Hippocampal formation (tissue), 2 donors: Measurements from ENCODE around the gene SEC14L2.

Source experiments
- DNase-seq, 2 donors: peaks; one replicate each; lab custom pipeline; 2025; lab: John Stamatoyannopoulos, UW

SEC14L2 gene

DNA sequence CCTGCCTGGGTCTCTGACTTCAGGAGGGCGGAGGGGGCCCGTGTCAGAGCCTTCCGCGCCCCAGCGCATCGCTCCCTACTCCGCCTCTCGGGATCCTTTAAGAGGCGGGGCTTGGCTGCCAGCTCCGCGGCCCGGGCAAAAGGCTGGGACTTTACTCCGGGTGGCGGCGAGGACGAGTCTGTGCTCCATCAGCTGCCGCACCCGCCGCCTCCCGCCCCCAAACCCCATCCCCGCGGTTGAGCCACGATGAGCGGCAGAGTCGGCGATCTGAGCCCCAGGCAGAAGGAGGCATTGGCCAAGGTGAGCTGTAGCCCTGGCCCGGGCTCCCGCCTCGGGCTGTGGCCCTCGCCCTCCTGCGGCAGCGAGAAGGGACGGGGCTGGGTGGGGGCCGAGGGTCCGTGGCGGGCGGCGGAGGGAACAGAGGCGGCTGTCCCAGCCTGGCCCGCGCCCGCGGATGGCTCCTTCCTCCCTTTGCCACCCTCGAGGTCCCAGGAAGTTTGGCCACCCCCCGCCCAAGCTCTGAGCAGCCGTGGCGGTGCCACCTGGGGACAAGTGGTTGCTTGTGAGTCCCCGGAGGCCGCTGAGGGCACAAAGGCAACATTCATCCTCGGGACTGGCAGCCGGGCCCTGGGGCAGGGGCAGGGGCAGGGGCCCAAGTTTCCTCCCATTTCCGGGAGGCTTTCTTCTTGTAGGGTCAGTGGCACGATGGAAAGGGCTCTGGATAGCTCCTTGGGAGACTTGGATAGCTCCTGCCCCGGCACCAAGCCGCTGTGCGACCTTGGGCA lies at the start of gene SEC14L2:
SEC14L2 (plus strand) TSS at position 148 of the 785 bp plus-strand sequence; CDS start at position 247, 99 bp downstream.
- peak; percentile 66 to 71 for DNase-seq

DNA sequence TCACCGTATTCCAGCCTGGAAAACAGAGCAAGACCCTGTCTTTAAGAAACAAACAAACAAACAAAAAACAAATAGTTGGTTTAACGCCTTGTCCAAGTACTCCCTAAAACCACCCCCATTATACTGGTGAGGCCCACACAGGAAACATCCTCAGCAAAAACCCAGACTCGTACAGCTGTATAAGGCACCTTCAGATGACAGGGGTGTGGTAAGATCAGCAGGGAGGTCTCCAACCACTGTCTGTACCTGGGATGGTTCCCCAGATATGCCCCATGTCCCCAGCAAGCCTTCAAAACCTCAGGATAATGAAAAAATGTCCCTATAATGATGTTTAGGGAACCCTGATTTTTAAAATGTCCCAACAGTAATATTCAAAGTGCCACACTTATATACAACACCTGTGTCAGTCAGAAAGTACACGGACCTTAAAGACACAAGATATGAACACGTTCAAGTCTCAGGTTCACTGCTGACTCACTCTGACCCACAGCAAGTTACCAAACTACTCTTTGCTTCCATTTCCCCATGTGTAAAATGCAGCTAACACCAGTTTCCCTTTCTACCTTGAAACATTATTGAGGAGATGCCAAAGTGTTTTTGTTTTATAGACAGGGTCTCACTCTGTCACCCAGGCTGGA lies 49.4 kb upstream of the SEC14L2 start:
- no peak for DNase-seq

DNA sequence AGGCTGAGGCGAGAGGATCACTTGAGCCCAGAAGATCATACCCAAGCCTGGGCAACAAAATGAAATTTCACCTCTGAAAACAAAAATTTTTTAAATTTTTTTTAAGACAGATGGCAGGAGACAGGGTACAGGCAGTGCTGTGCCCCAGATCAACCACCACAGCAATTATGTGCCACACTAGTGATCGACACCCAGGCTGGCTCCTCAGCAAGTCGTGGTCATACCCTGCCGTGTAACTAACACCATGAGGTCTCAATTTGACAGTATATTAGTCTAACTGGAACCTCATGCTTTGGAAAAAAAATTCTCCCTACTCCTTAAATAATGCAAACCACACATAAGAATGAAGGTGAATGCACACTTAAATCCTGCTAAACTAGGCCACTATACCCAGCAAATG lies 48.4 kb upstream of the SEC14L2 start:
- no peak for DNase-seq

DNA sequence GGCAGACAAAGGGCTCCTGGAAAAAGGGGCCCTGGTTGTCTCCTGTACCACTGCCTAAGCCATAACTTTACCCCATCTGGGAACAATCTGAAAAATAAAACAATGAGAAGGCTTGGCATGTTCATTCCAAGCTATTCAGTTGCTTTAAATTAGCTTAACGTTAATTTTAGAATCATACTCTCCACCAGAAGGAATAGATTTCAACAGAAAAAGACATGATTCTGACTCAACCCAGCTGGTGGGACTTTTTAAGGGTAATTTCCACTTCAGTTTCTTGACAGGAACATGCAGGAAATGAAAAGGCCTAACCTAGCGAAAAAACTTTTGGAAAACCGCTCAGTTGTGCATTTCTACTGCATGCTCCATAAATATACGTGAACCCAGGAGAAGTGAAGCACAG lies 48.0 kb upstream of the SEC14L2 start:
- DNase-seq, result no peak

DNA sequence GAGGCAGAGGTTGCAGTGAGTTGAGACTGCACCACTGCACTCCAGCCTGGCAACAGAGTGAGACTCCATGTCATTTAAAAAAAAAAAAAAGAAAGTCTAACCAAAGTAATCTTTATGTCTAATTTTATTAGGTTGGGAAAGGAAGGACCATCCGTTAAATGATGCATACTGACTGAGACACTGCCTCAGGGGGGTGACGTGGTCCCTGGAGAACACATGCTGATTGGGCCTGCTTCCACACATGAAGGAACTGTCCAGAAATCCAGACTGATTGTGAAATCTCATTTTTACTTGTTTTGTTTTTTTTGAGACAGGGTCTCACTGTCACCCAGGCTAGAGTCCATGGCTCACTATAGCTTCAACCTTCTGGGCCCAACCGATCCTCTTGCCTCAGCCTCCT lies 45.6 kb upstream of the SEC14L2 start:
- no peak for DNase-seq

DNA sequence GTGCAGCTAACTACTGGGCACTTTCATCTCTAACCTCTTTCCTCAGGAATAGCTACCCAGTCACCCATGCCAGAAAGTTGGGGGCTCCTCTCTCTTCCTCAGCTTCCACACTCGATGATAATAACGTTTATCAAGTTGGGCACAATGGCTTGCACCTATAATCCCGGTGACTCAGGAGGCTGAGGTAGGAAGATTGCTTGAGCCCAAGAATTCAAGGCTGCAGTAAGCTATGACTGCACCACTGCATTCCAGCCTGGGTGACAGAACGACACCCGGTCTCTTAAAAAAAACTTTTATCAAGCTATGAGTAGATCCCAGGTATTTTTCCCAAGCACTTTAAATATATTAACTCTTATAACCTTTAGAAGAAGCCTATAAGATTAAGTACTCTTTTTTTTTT lies 42.2 kb upstream of the SEC14L2 start:
- no peak for DNase-seq

DNA sequence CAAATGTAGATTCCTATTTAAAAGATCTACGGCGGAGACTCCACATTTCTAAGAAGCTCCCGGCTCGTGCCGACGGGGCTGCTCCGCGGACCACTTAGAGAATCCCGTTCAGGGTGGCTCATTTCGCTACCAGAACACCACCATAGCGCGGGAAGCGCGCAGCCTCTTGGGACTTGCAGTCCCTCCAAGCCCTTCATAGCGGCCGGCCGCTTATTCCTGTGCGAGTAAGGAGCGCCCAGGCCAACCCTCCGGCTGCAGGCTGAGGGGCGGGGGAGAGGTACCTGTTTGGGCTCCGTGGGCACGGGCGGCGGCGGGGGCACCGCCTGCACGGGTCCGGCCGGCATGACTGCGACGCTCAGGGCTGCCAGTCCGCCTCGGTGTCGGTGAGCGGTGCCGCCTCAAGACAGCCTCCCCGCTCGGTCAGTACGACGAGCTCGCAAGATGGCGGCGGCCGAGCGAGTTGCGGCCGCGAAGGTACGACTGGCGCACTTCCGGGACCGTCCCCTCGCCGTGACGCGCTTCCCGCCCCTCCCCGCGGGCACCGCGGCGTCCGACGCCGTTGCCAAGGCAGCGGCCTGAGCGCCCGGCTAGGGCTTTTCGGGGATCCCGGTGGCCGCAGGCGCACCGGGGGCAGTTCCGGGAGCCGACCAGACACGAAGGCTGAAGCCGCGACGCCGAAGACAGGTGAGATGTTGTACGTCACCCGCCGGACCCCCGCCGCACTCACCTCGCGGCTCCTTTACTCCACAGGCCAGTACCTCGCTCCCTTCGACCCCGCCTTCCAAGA lies 40.2 kb upstream of the SEC14L2 start, which contains the start of the genes CCDC157 and SF3A1:
CCDC157 (plus strand) TSS at position 559 of the 787 bp plus-strand sequence. CDS start 8,994 bp downstream, outside the sequence.
SF3A1 (minus strand) TSS at position 446 of the 787 bp plus-strand sequence; CDS start at position 344, 102 bp downstream.
- DNase-seq, result peak; percentile 86 to 89

DNA sequence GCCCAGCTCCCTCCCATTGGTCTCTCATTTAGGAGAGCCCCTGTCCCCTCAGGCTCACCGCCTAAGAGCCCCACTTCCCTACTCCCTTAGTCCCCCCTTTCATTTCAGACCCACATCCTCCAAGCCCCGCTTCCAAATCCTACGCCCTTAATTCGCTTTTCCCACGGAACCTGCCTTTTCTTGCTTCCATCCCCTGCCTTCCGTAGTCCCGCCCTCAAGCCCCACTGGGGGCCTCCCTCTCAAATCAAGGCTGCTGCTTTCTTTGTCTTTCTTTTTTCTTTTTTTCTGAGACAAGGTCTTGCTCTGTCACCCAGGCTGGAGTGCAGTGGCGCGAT lies 39.6 kb upstream of the SEC14L2 start:
- DNase-seq, result no peak

DNA sequence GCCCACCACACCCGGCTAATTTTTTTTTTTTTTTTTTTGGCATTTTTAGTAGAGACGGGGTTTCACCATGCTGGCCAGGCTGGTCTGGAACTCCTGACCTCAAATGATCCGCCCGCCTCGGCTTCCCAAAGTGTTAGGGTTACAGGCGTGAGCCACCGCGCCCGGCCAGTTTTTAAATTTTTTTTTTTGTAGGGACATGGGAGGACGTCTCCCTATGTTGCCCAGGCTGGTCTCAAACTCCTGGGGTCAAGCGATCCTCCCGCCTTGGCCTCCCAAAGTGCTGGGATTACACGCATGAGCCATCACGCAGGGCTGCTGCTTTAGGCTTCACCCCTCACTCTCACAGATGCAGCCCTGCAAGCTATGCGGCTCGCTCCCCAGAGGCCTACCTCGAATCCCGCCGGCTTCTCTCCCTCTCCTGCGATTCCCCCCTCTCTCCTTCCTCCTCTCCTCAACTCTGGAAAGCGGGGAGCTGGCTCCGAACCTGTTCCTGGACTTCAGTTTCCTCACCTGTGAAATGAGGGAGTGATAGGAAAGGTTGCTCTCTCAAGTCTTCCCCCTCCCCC lies 39.1 kb upstream of the SEC14L2 start:
- DNase-seq, result no peak

DNA sequence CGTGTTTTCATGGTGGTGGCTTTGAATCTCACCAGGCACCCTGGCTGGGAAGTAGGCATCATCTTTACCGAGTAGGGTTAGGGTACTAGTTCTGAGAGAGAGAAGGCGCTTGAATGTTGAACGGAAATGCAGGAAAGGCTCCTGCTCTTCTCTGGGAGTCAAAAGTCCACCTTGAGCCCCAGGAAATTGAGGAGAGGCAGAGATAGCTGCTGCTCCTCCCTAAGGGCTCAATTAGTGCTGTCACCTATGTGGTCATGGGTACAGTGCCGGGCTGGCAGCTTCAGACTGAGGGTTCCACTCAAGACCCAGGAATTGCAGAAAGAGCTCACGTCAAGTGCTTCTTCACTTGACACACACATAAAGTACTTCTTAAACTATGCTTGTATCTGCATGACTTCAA lies 38.3 kb upstream of the SEC14L2 start:
- no peak for DNase-seq

DNA sequence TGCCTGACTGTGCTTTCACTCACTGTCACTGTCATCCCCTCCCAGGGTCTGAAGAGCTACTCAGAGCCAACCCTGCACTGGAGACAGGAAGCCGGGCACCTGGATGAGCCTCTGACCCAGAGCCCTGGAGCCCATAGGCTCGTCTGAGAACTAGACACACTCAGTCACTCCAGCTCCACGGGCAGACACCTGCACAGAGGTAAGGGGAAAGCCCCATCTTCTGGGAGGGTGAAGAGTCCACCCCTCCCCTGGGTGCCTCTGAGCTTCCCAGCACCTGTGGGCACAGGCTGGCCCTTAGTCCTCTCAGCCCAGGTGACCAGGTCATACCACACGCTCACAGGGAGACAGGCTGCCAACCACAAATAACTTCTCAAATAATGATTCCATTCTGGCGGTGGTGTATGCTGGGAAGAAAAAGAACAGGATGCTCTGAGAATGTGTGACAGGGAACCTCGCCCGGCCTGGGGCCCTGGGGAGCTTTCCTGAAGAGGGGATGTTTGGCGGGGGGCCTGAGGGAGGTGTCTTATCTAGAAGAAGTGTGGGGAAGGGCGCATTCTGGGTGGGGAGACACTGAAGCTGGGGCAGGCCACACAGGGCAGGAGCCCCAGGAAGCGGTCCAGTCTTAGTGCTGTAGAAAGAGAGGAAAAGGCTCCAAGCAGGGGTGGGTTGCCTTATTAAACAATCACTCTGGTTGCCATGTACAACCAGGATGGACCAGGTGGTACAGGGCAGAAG lies 34.7 kb upstream of the SEC14L2 start:
- no peak for DNase-seq

DNA sequence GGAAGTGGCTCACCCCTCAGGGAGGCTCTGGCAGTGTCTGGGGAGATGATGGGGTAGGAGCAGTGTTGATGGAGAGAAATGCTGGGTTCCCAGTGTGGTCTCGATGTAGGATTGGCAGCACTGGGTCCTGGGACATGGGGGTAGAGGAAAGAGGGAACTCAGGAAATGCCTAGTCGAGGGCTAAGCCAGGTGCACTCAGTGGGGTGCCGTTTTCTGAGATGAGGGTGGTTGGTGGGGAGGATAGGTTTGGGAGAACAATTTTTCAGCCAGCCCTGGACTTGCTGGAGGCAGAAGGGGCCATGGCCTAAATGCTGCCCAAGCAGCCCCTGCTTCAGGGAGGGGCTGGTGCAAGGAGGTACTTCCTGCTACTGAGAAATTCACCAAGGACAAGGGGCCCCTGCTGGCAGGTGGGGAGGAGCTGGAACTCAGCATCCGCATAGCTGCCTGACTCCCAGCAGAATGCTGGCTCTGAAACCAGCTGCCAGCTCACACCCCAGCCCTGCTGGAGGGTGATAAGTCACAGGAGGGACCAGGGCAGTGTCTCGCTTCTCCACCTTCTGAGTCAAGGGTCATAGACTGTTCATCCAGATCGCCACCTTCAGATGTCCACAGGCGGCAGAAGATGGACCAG lies 34.1 kb upstream of the SEC14L2 start:
- DNase-seq, result no peak

DNA sequence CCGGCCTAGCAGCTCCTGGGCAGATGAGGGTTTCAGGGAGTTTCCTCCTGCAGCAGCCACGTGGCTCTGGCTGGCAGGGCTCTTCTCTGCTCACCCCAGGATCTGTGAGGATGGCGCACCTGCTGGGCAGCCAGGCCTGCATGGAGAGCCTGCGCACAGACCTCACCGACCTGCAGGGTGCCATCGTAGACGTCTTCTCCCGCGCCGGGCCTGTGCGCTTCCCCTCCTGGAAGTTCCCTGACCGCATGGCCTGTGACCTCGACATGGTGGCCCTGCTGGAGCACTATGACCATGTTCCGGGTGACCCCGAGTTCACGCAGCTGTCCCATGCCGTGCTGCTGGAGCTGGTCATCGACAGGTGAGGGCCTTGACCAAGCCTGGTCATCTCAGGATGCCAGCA lies 30.9 kb upstream of the SEC14L2 start:
- DNase-seq, result no peak

DNA sequence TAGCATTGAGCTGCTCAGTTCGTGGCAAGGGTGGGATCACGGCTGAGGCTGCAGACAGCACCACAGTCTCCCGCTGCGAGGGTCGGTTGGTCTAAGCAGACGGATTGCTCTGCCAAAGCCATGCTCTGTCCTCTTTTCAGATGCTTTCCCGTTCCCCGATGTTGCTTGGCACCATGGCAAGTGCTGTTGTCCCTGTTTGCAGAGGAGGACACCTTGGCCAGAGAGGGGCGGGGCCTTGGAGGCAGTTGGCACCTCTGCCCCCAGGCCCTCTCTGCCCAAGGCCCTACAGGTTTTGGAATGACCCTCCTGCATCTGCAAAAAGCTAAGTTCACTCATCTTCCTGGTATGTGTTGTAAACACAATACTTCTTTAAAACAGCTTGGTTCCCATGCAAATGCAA lies 28.4 kb upstream of the SEC14L2 start:
- no peak for DNase-seq

DNA sequence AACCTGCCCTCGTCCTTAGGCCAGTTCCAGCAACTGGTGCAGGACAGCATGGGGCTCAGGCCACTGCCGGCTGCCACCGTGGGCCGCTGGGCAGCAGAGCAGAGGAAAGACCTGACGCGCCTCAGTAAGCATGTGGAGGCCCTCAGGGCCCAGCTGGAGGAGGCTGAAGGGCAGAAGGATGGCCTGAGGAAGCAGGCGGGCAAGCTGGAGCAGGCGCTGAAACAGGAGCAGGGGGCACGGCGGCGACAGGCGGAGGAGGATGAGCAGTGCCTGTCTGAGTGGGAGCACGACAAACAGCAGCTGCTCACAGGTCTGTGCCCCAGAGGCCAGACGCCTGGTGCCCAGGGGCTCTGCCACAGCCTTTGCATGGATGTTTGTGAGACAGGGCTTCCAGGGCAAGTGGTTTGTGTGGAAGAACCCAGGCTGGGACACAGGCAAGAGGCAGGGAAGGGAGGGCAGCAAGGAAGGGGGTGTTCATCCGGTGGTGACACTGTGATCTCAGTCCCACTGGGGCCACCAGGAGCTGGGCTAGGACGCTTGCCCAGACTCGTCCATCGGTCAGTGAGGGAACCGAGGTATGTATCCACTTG lies 26.1 kb upstream of the SEC14L2 start:
- DNase-seq, result no peak

DNA sequence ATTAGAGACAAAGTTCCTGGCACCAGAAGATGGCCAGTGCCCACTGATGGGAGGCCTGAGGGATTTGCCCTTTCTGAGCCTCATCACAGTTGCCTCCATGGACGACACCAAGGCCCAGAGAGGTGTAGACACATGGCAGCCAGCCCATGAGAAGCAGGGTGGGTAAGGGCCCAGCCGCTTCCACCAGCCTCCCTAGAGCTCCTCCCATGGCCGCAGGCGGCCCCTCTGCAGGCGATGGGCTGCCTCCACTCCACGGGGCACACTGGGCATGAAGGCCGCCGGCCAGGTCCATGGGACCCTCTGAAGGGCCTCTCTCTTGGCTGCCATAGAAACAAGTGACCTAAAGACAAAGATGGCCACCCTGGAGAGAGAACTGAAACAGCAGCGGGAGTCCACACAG lies 25.5 kb upstream of the SEC14L2 start:
- no peak for DNase-seq

DNA sequence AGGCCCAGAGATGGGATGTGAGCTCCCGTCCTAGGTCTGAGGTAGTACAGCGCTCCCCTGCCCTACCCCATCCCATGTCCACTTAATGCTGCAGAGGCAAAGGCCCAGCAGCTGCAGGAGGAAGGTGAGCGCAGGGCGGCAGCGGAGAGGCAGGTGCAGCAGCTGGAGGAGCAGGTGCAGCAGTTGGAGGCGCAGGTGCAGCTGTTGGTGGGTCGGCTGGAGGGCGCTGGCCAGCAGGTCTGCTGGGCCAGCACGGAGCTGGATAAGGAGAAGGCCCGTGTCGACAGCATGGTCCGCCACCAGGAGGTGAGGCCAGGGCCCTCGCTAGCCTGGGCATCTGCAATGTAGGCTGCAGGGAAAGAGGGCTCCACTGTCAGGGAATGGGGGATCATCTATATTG lies 24.8 kb upstream of the SEC14L2 start:
- DNase-seq, result no peak

DNA sequence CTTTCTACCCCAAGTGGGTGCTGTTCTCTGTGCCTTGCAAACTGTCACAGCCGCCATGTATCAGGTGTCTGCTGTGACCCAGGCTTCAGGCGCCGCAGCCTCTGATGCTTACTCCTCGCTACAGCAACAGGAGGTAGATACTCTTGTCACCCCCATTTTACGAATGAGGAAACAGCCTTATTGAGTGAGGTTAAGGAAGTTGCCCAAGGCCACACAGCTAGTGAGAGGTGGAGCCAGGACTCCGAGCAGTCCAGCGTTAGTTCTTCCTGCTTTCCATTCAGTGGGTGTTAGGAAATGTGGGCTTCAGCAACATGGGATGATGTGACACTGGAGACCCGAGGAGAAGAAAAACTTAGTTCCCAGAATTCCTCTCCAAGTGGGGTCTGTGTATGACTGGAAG lies 23.9 kb upstream of the SEC14L2 start:
- DNase-seq, result no peak

DNA sequence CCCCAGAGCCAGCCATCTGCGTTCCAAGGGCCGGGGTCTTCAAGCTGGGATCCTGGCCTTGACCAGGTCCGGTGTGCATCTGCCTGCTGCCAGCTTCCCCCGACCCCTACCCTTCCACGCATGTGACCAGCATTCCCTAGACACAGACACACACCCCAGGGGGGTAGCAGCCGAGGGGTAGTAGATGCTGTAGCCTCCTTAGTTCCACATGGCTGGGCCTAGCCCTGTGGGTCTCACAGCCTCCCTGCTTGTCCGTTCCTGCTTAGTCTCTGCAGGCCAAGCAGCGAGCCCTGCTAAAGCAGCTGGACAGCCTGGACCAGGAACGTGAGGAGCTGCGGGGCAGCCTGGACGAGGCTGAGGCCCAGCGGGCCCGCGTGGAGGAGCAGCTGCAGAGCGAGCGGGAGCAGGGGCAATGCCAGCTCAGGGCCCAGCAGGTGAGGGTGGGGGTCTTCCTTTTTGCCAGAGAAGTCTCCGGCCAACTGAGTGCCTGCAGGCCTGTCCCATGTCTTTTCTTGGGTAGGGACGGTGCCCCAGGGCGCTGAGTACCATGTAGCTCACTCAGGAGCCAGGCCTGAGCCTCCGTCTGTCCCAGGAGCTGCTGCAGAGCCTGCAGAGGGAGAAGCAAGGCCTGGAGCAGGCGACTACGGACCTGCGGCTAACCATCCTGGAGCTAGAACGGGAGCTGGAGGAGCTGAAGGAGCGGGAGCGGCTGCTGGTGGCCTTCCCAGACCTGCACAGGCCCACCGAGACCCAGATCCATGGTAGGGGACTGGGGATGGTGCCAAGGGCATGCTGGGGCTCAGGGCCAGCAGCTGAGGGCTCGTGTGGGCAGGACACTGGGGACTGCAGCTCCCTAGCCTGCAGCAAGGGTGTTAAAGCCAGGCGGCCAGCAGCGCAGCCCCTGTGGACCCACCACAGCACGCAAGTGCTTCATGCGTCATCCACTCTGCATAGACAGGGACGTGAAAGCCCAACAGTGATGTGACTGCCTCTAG lies 23.2 kb upstream of the SEC14L2 start:
- DNase-seq, result no peak
